Loucy (cell line): ENCODE results near the gene FCER2.

Experiments
- H2AFZ ChIP-seq: fragments of 200-600 bp; sonication (generic); 2 replicates; pipeline ENCODE4 v1.6.0; 2016; ENCODE audit warnings: antibody characterized with exemption, mild to moderate bottlenecking, low read length, moderate library complexity
- H3F3A ChIP-seq: fragments of 200-600 bp; 2 replicates; pipeline ENCODE4 v1.6.0; 2016; ENCODE audit warnings: antibody characterized with exemption, low read depth, mild to moderate bottlenecking
- H3K27me3 ChIP-seq: fragments of 200-600 bp; sonication (generic); 2 replicates; pipeline ENCODE4 v1.6.1; 2014; ENCODE audit warnings: low read length, mild to moderate bottlenecking; ENCODE audit not compliant: insufficient read depth, poor library complexity, severe bottlenecking
- H3K36me3 ChIP-seq: fragments of 200-600 bp; sonication (generic); 2 replicates; pipeline ENCODE4 v1.6.1; 2016; ENCODE audit warnings: low read length; ENCODE audit not compliant: insufficient read depth
- H3K4me1 ChIP-seq: fragments of 200-600 bp; sonication (generic); 2 replicates; pipeline ENCODE4 v1.5.1; 2014; ENCODE audit warnings: low read length, mild to moderate bottlenecking; ENCODE audit not compliant: insufficient read depth, poor library complexity, severe bottlenecking
- H3K4me2 ChIP-seq: fragments of 200-600 bp; sonication (generic); 2 replicates; pipeline ENCODE4 v1.6.0; 2014; ENCODE audit warnings: antibody characterized with exemption, low read length, low read depth, mild to moderate bottlenecking; ENCODE audit not compliant: poor library complexity, severe bottlenecking
- H3K4me3 ChIP-seq: fragments of 200-600 bp; sonication (generic); 2 replicates; pipeline ENCODE4 v1.5.1; 2014; ENCODE audit warnings: low read length, mild to moderate bottlenecking, mixed read lengths; ENCODE audit not compliant: poor library complexity, severe bottlenecking
- H3K79me2 ChIP-seq: fragments of 200-600 bp; sonication (generic); 2 replicates; pipeline ENCODE4 v1.6.1; 2014; ENCODE audit warnings: low read length; ENCODE audit not compliant: insufficient read depth
- H3K9ac ChIP-seq: fragments of 200-600 bp; sonication (generic); 2 replicates; pipeline ENCODE4 v1.6.0; 2014; ENCODE audit warnings: mild to moderate bottlenecking, low read depth, low read length, moderate library complexity; ENCODE audit not compliant: poor library complexity, severe bottlenecking
- H3K9me2 ChIP-seq: fragments of 200-600 bp; sonication (generic); replicated peaks from 2 replicates; pipeline ENCODE4 v1.6.1; 2016; ENCODE audit warnings: low read depth, low read length, mixed read lengths
- H3K9me3 ChIP-seq: fragments of 200-600 bp; sonication (generic); 2 replicates; pipeline ENCODE4 v1.6.1; 2014; ENCODE audit warnings: mild to moderate bottlenecking, antibody characterized with exemption, low read length, low read depth; ENCODE audit not compliant: insufficient read depth
- H4K20me1 ChIP-seq: fragments of 200-600 bp; sonication (generic); 2 replicates; pipeline ENCODE4 v1.6.0; 2014; ENCODE audit warnings: antibody characterized with exemption, low read length, mild to moderate bottlenecking; ENCODE audit not compliant: insufficient read depth, poor library complexity, severe bottlenecking
- CTCF ChIP-seq: fragments of 200-600 bp; sonication (generic); conservative IDR thresholded peaks from 2 replicates; pipeline ENCODE4 v1.5.1; 2014; ENCODE audit warnings: mild to moderate bottlenecking, antibody characterized with exemption, low read length
- EZH2phosphoT487 ChIP-seq: fragments of 200-600 bp; IDR thresholded peaks from 2 replicates; pipeline ENCODE4 v1.6.1; 2018; ENCODE audit warnings: antibody characterized with exemption, mild to moderate bottlenecking, moderate library complexity, borderline replicate concordance

FCER2 gene

DNA sequence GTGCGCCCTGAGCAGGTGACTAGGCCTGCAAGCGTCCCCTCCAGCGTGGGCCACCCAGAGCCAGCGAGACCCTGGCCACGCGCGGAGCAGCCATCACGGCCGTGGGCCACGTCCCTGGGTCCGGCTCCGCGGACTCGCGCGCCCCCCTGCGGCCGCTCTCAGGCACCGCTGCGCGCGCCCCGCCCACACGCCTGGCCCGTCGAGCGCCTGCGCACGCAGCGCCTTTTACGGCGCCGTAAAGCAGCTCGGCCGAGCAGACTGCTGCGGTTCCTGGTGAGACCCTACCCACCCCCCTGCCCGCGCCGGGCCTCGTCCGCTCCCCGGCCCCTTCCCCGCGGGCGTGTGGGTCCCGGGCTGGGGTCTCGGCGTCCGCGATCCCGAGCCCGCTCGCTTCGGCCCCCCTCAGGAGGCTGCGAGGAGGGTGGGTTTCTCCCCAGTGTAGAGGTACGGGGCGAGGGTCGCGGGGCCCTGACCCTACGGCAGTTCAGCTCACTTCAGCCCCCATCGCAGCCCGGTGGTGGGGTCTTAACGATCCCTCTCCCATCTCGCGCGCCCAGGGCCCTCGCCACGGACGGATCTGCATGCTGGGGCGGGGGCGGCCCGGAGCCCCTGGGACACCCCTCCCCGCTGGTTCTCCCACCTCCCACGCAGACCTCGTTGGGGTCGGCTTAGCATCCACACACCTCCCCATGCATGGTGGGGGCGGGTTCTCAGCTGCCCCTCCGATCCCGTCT, 21.2 kb downstream of the FCER2 start, which contains the start of gene TRAPPC5:
Gene TRAPPC5, plus strand, starts transcription at position 228 of the 734 bp plus-strand sequence. CDS start 1,421 bp downstream, outside the sequence.
- H2AFZ ChIP-seq, result peak within 1 kb of the TSS; percentile 76
- peak within 1 kb of the TSS; percentile 92 for H3K9ac ChIP-seq
- H3K4me3 ChIP-seq, result peak within 1 kb of the TSS; percentile 95
- no peak for TF ChIP-seq EZH2phosphoT487
- peak; percentile 73 for TF ChIP-seq CTCF
- H4K20me1 ChIP-seq, result peaks cover 17% of the 10 kb centered on the region
- no peaks in the 10 kb centered on the region for H3K27me3 ChIP-seq
- H3K4me1 ChIP-seq, result peaks cover 37% of the 10 kb centered on the region
- no peaks in the 10 kb centered on the region for H3K9me3 ChIP-seq
- H3K4me2 ChIP-seq, result peak within 1 kb of the TSS; percentile 89
- no peaks in the 10 kb centered on the region; the same call in 1 of the 2 replicates for H3K36me3 ChIP-seq
- no peaks in the 10 kb centered on the region for H3K9me2 ChIP-seq
- peaks cover 28% of the 10 kb centered on the region for H3K79me2 ChIP-seq
- no peaks in the 10 kb centered on the region for H3F3A ChIP-seq

GRCh38 chr19:7679771-7680605, 21.9 kb downstream of the FCER2 start:
- Histone ChIP-seq H3F3A (no peaks in the 10 kb centered on the region), H3K27me3 (no peaks in the 10 kb centered on the region), H3K79me2 (peaks cover 28% of the 10 kb centered on the region), H3K4me1 (peaks cover 37% of the 10 kb centered on the region), H2AFZ (peak overlapping the region; percentile 76), H3K9ac (peak overlapping the region; percentile 92), H3K4me2 (peak overlapping the region; percentile 56), H3K9me3 (no peaks in the 10 kb centered on the region), H3K4me3 (peak overlapping the region; percentile 95), H3K9me2 (no peaks in the 10 kb centered on the region), H3K36me3 (no peaks in the 10 kb centered on the region; the same call in 1 of the 2 replicates), H4K20me1 (peaks cover 17% of the 10 kb centered on the region)
- TF ChIP-seq EZH2phosphoT487 (no peak), CTCF (no peak)

DNA sequence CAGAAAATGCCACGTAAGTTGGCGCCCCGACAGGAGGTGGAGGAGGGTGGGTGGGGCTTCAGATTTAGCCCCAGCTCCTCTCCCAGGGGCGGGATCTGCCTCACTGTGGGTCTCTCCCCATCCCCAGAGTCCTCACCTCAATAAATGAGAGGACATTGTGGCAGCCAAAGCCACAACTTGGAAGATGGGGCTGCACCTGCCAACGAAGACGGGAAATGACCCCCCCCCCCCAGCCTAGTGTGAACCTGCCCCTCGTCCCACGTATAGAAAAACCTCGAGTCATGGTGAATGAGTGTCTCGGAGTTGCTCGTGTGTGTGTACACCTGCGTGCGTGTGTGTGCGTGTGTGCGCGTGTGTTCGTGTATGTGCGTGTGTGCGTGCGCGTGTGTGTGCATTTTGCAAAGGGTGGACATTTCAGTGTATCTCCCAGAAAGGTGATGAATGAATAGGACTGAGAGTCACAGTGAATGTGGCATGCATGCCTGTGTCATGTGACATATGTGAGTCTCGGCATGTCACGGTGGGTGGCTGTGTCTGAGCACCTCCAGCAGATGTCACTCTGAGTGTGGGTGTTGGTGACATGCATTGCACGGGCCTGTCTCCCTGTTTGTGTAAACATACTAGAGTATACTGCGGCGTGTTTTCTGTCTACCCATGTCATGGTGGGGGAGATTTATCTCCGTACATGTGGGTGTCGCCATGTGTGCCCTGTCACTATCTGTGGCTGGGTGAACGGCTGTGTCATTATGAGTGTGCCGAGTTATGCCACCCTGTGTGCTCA, 22.8 kb downstream of the FCER2 start:
- peak; percentile 61 for TF ChIP-seq CTCF
- no peak for TF ChIP-seq EZH2phosphoT487
- Histone ChIP-seq H3K36me3 (no peaks in the 10 kb centered on the region; the same call in 1 of the 2 replicates), H3K4me2 (peak overlapping the region; percentile 37), H3K9ac (no peak overlapping the region), H3K4me1 (peaks cover 37% of the 10 kb centered on the region), H4K20me1 (peaks cover 17% of the 10 kb centered on the region), H3K9me2 (no peaks in the 10 kb centered on the region), H2AFZ (no peak overlapping the region), H3K4me3 (peak overlapping the region; percentile 23), H3K9me3 (no peaks in the 10 kb centered on the region), H3K27me3 (no peaks in the 10 kb centered on the region), H3K79me2 (peaks cover 28% of the 10 kb centered on the region), H3F3A (no peaks in the 10 kb centered on the region)
